Lower lobe of right lung (tissue), 2 donors: ENCODE results near the gene ATP6V0D1. TPM values are rescaled to one million over a fixed set of nuclear protein-coding genes. Genes with fewer than 3 reads are reported as not detected.

Experiments
- ATAC-seq, 2 donors: fragments of 200-7000 bp; cut with Tn5 transposase; one replicate each; pipeline ENCODE4 v1.9.1; 2020 to 2022; ENCODE audit warnings: mild to moderate bottlenecking in 2 of 2, moderate library complexity in 2 of 2
- DNase-seq: peaks from one replicate; pipeline ENCODE4 v3.0.0-alpha.2; 2020
- H3K27ac ChIP-seq: fragments of 200-600 bp; one replicate; pipeline ENCODE4 v1.8.0; 2022
- H3K27me3 ChIP-seq: fragments of 200-600 bp; one replicate; pipeline ENCODE4 v1.8.0; 2022; ENCODE audit warnings: low read depth
- H3K36me3 ChIP-seq: fragments of 200-600 bp; one replicate; pipeline ENCODE4 v1.8.0; 2022; ENCODE audit warnings: mild to moderate bottlenecking
- H3K4me1 ChIP-seq: fragments of 200-600 bp; one replicate; pipeline ENCODE4 v1.8.0; 2022
- H3K4me3 ChIP-seq: fragments of 200-600 bp; one replicate; pipeline ENCODE4 v1.8.0; 2022; ENCODE audit warnings: mild to moderate bottlenecking
- H3K9me3 ChIP-seq: fragments of 200-600 bp; one replicate; pipeline ENCODE4 v1.8.0; 2022
- CTCF ChIP-seq: fragments of 200-600 bp; IDR thresholded peaks from one replicate; pipeline ENCODE4 v1.8.0; 2022; ENCODE audit warnings: antibody characterized with exemption, mild to moderate bottlenecking
- intact Hi-C: fragments of 100-400 bp; cut with DNase I; formaldehyde crosslinking; loops from one replicate; pipeline ENCODE4 v1.11.0; 2022
- total RNA-seq: library from RNA; stranded (reverse); fragmentation: NEBNext Ultra II Directional; extraction: Animal tissue kit (Norgen Biotek cat#: 25700); gene quantifications from one replicate; pipeline ENCODE4 v1.2.1, GENCODE V29; 2021
- donor health status: DM: no; HTN: yes; CAD: no; lungs with severe emphysema.

ATP6V0D1 gene
- total RNA-seq, 1 donor from 2014 or later: 175 TPM

DNA sequence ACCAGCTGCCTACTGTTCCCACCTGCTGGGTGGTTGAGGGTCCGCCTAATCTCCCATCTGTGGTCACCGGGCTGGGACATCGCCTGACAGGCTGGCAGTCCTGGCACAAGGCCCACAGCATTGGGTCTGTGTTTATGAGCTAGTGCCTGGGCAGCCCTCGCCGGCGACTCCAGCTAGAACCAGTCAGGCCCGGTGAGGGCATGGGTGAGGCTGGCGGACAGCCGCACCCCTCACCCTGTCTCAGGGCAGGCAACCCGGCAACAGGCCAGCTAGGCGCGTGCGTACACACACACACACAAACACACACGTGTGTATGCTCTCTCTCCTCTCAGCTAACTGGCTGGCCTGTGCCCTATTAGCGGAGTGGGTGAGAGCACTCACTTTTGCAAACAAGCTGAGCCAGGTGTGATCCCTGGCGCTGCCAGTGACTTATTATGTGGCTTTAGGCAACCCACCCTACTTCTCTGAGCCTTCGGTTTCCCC lies 39.6 kb downstream of the ATP6V0D1 start:
- peak; percentile 81 to 82 for ATAC-seq
- Histone ChIP-seq H3K27me3 (no peaks in the 10 kb centered on the region), H3K27ac (peak overlapping the region; percentile 27), H3K9me3 (no peaks in the 10 kb centered on the region), H3K4me3 (no peak overlapping the region), H3K36me3 (peaks cover 99% of the 10 kb centered on the region), H3K4me1 (peaks cover 51% of the 10 kb centered on the region)
- no peak for TF ChIP-seq CTCF
- DNase-seq: peak; percentile 86
- intact Hi-C loops: no loop called here

GRCh38 chr16:67438824-67439393 lies 42.0 kb downstream of the ATP6V0D1 start:
- no peak for ATAC-seq
- Histone ChIP-seq H3K9me3 (no peaks in the 10 kb centered on the region), H3K4me3 (no peak overlapping the region), H3K4me1 (peaks cover 27% of the 10 kb centered on the region), H3K27me3 (no peaks in the 10 kb centered on the region), H3K36me3 (peaks cover 76% of the 10 kb centered on the region), H3K27ac (no peak overlapping the region)
- TF ChIP-seq CTCF: no peak
- intact Hi-C loops: no loop called here
- DNase-seq: no peak

DNA sequence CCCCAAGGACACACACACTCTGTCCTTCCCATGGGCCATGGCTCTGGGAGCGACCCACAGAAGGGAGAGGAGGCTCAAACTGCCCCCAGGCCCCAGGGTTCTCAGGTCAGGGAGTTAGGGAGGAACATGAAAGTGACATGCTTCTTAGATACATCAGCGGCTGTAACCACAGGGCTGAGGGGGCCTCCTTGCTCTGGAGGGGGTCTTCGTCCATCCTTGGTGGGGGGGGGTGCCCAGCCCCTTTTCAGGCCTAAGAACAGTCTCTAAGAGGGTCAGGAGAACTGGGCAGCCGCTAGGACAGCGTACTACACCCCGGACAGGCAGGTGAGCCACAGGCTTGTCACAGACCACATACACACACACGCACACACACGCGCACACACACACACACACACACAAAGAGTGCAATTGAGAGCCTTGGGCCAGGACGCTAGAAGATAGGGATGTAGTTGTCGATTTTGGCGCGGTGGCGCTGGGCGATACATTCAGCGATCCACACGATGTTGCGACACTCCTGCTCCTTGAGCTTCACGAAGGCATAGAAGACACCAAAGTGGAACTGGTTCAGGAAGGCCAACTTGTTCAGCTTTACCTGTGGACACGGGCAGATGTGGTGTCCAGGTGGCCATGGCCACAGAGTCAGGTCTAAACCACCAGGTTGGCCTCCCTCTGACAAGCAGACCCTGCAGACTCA lies 42.7 kb downstream of the ATP6V0D1 start:
- no peak for ATAC-seq
- intact Hi-C loops: no loop called here
- no peaks in the 10 kb centered on the region for H3K9me3 ChIP-seq
- no peaks in the 10 kb centered on the region for H3K27me3 ChIP-seq
- peaks cover 20% of the 10 kb centered on the region for H3K4me1 ChIP-seq
- no peak overlapping the region for H3K4me3 ChIP-seq
- no peak for TF ChIP-seq CTCF
- H3K27ac ChIP-seq: no peak overlapping the region
- H3K36me3 ChIP-seq: peaks cover 69% of the 10 kb centered on the region
- no peak for DNase-seq

GRCh38 chr16:67437513-67437912 lies 43.4 kb downstream of the ATP6V0D1 start:
- intact Hi-C loops: no loop called here
- Histone ChIP-seq H3K36me3 (peaks cover 62% of the 10 kb centered on the region), H3K4me1 (peaks cover 13% of the 10 kb centered on the region), H3K9me3 (no peaks in the 10 kb centered on the region), H3K27ac (no peak overlapping the region), H3K27me3 (no peaks in the 10 kb centered on the region), H3K4me3 (no peak overlapping the region)
- no peak for ATAC-seq
- no peak for DNase-seq
- no peak for TF ChIP-seq CTCF

GRCh38 chr16:67436640-67437193 lies 44.2 kb downstream of the ATP6V0D1 start:
- no peak overlapping the region for H3K27ac ChIP-seq
- no peak for TF ChIP-seq CTCF

More at GRCh38 chr16:67436640-67437193, 44.2 kb downstream of the ATP6V0D1 start:
- DNase-seq (no peak), ATAC-seq (no peak)
- no peaks in the 10 kb centered on the region for H3K9me3 ChIP-seq
- intact Hi-C loops: no loop called here
- no peak overlapping the region for H3K4me3 ChIP-seq
- peaks cover 13% of the 10 kb centered on the region for H3K4me1 ChIP-seq
- peaks cover 54% of the 10 kb centered on the region for H3K36me3 ChIP-seq
- no peaks in the 10 kb centered on the region for H3K27me3 ChIP-seq
